Measurements from ENCODE around the gene NODAL. TPM values are rescaled to one million over a fixed set of nuclear protein-coding genes. Genes with fewer than 3 reads are reported as not detected.
A peak's percentile ranks its signal among the peaks of the same experiment; 100 is the strongest.
"Not testable (repeated sequence)": the region's sequence is repeated elsewhere in the genome, so short reads cannot be mapped to it uniquely, and the experiment has no call there.

Gene NODAL
- total RNA-seq (2014; rRNA removed; shearing (Covaris generic)), result not detected in 2 replicates
- not detected in 2 replicates for polyA plus RNA-seq (2016; fragmentation: Nextera tagmentation; extraction: Ambion mirVana)

- no peaks in the 10 kb centered on the region for H3K9me3 ChIP-seq (ENCODE audit: low read depth)
- H3K4me1 ChIP-seq (ENCODE audit: insufficient read depth), result no peaks in the 10 kb centered on the region
- no peak for DNase-seq
- no peaks in the 10 kb centered on the region for H3K36me3 ChIP-seq (ENCODE audit: low read depth)
- no peak within 1 kb of the TSS for H3K9ac ChIP-seq
- no peaks in the 10 kb centered on the region for H3K9me2 ChIP-seq (ENCODE audit: insufficient read depth)
- H3F3A ChIP-seq (ENCODE audit: insufficient read depth), result no peaks in the 10 kb centered on the region
- WGBS, 2 experiments (ENCODE audit: low coverage in 1 of 2, low lambda C conversion rate in 2 of 2, missing lambda C conversion rate in 2 of 2), result 6 to 7% methylated on average over 57 to 59 of the region's 60 CpGs
- no peaks in the 10 kb centered on the region for H3K79me2 ChIP-seq (ENCODE audit: insufficient read depth)
- H3K27me3 ChIP-seq (replicated peaks; ENCODE audit: insufficient read depth), result peaks cover 49% of the 10 kb centered on the region
- in situ Hi-C loops (cut with MboI), result no loop called here
- peak within 1 kb of the TSS; percentile 18 for H3K4me2 ChIP-seq (ENCODE audit: unreplicated experiment)
- TF ChIP-seq EZH2phosphoT487 (IDR thresholded peaks at IDR 0.05; ENCODE audit: insufficient read depth, low read depth) (no peak), EZH2 (IDR thresholded peaks at IDR 0.05; ENCODE audit: insufficient read depth, poor library complexity, severe bottlenecking) (no peak)
- no peak within 1 kb of the TSS for H2AFZ ChIP-seq
- H3K27ac ChIP-seq, result no peak within 1 kb of the TSS
- peak within 1 kb of the TSS; percentile 44 for H3K4me3 ChIP-seq
- H4K20me1 ChIP-seq (ENCODE audit: insufficient read depth), result no peaks in the 10 kb centered on the region
These were observed at the start of gene NODAL for GRCh38 chr10:70441161-70441894. TSS of gene NODAL (minus strand) at chr10:70441681. CDS start at chr10:70441667, 14 bp downstream.

DNA sequence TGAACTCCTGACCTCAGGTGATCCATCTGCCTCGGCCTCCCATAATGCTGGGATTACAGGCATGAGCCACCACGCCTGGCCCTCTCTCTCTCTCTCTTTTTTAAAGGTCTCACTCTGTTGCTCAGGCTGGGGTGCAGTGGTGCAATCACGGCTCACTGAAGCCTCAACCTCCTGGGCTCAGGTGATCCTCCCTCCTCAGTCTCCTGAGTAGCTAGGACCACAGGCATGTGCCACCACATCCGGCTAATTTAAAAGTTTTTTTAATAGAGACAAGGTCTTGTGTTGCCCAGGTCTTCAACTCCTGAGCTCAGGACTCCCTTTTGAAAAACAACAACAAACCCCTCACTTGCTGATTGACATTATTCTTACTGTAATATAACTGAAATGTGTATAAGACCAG lies 48.7 kb upstream of the NODAL start:
- no peaks in the 10 kb centered on the region for H3K36me3 ChIP-seq (ENCODE audit: low read depth)
- no peak overlapping the region for H3K4me3 ChIP-seq
- no peak for TF ChIP-seq EZH2 (IDR thresholded peaks at IDR 0.05; ENCODE audit: insufficient read depth, poor library complexity, severe bottlenecking)
- TF ChIP-seq EZH2phosphoT487 (IDR thresholded peaks at IDR 0.05; ENCODE audit: insufficient read depth, low read depth), result no peak
- 67 to 78% methylated on average over 4 of the region's 4 CpGs for WGBS, 2 experiments (ENCODE audit: low coverage in 1 of 2, low lambda C conversion rate in 2 of 2, missing lambda C conversion rate in 2 of 2)
- H3K4me2 ChIP-seq (ENCODE audit: unreplicated experiment), result no peak overlapping the region
- H2AFZ ChIP-seq, result no peak overlapping the region
- no peaks in the 10 kb centered on the region for H3F3A ChIP-seq (ENCODE audit: insufficient read depth)
- H4K20me1 ChIP-seq (ENCODE audit: insufficient read depth), result no peaks in the 10 kb centered on the region
- no peaks in the 10 kb centered on the region for H3K79me2 ChIP-seq (ENCODE audit: insufficient read depth)
- in situ Hi-C loops (cut with MboI), result no loop called here
- peaks cover 11% of the 10 kb centered on the region for H3K27me3 ChIP-seq (replicated peaks; ENCODE audit: insufficient read depth)
- no peaks in the 10 kb centered on the region for H3K4me1 ChIP-seq (ENCODE audit: insufficient read depth)
- H3K27ac ChIP-seq, result no peak overlapping the region
- no peak for DNase-seq
- no peaks in the 10 kb centered on the region for H3K9me3 ChIP-seq (ENCODE audit: low read depth)
- no peaks in the 10 kb centered on the region for H3K9me2 ChIP-seq (ENCODE audit: insufficient read depth)
- no peak overlapping the region for H3K9ac ChIP-seq

GRCh38 chr10:70487824-70488223 lies 46.3 kb upstream of the NODAL start:
- TF ChIP-seq EZH2 (IDR thresholded peaks at IDR 0.05; ENCODE audit: insufficient read depth, poor library complexity, severe bottlenecking) (no peak), EZH2phosphoT487 (IDR thresholded peaks at IDR 0.05; ENCODE audit: insufficient read depth, low read depth) (no peak)
- 49 to 60% methylated on average over 3 of the region's 3 CpGs for WGBS, 2 experiments (ENCODE audit: low coverage in 1 of 2, low lambda C conversion rate in 2 of 2, missing lambda C conversion rate in 2 of 2)
- Histone ChIP-seq H3K79me2 (ENCODE audit: insufficient read depth) (no peaks in the 10 kb centered on the region), H4K20me1 (ENCODE audit: insufficient read depth) (no peaks in the 10 kb centered on the region), H3K27me3 (replicated peaks; ENCODE audit: insufficient read depth) (no peaks in the 10 kb centered on the region; the same call in 1 of the 2 replicates), H3K4me2 (ENCODE audit: unreplicated experiment) (no peak overlapping the region), H3K27ac (no peak overlapping the region), H2AFZ (no peak overlapping the region), H3K36me3 (ENCODE audit: low read depth) (no peaks in the 10 kb centered on the region), H3K9me2 (ENCODE audit: insufficient read depth) (no peaks in the 10 kb centered on the region), H3K4me1 (ENCODE audit: insufficient read depth) (no peaks in the 10 kb centered on the region), H3K9ac (no peak overlapping the region), H3K4me3 (no peak overlapping the region), H3F3A (ENCODE audit: insufficient read depth) (no peaks in the 10 kb centered on the region), H3K9me3 (ENCODE audit: low read depth) (no peaks in the 10 kb centered on the region)
- DNase-seq, result no peak
- in situ Hi-C loops (cut with MboI), result no loop called here

GRCh38 chr10:70483872-70484271 lies 42.4 kb upstream of the NODAL start:
- 84 to 86% methylated on average over 6 of the region's 6 CpGs for WGBS, 2 experiments (ENCODE audit: low coverage in 1 of 2, low lambda C conversion rate in 2 of 2, missing lambda C conversion rate in 2 of 2)
- in situ Hi-C loops (cut with MboI); H2AFZ ChIP-seq: not testable (repeated sequence)

More at GRCh38 chr10:70483872-70484271, 42.4 kb upstream of the NODAL start:
- DNase-seq; H3K4me3 ChIP-seq; H3K4me2 ChIP-seq (ENCODE audit: unreplicated experiment); H3K9ac ChIP-seq; H3K9me2 ChIP-seq (ENCODE audit: insufficient read depth); H3K9me3 ChIP-seq (ENCODE audit: low read depth); H3K27me3 ChIP-seq (replicated peaks; ENCODE audit: insufficient read depth); H4K20me1 ChIP-seq (ENCODE audit: insufficient read depth); H3K36me3 ChIP-seq (ENCODE audit: low read depth); H3K4me1 ChIP-seq (ENCODE audit: insufficient read depth); H3F3A ChIP-seq (ENCODE audit: insufficient read depth); H3K27ac ChIP-seq; H3K79me2 ChIP-seq (ENCODE audit: insufficient read depth): not testable (repeated sequence)

Measured in GM23248 (cell line).